Articular chondrocyte of knee joint (primary cell): ENCODE measurements around the gene FSTL5. TPM values are rescaled to one million over a fixed set of nuclear protein-coding genes. Genes with fewer than 3 reads are reported as not detected.

Experiments used
- total RNA-seq: library from RNA; depleted of rRNA; stranded (reverse); fragments of >200 nt; gene quantifications from 2 replicates; pipeline ENCODE4 v1.2.3, GENCODE V29; 2012

FSTL5 gene
- not detected in 2 replicates for total RNA-seq

DNA sequence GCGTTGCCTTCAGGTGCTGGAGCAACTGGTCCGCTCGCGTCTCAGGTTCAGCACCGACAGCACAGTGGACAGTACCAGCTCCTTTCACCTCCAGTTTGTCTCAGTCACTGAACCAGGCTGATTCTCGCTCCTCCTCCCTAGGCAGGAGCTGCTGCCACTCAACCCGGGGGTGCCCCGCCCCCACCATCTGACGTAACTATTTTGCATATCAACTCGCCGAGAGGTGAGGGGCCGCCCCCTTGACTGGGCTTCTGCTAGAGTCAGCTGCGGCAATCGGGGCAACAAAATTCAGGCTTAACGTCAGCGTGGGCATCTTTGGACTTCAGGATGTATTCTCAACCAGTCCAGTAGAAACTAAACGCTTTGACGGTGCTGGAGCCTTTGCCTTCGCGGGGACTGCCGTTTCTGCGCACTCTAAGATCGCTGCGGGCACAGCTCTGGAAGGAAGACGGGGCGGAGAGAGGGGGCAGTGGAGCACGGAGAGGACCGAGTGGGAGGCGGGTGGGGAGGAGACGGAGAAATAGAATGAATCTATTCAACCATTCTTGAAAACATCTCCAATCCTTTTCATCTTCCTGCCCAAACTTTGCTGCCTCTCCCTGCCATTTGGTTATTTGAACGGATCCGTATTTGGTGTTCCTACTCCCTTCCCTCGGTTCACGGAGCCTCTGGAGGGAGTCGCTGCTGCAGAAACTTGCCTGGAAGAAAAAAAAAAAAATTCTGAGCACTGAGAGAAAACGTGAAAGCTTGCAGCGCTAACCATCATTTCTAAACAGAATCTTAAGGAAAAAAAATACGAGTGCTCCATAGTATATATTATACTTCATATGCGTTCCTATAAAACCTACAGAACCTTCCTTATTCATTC lies at the start of gene FSTL5:
Gene FSTL5, minus strand, starts transcription at position 109 of the 868 bp plus-strand sequence. CDS start 52,604 bp downstream, outside the sequence.

